Anterior cingulate cortex (tissue), 58 donors: Measurements from ENCODE around the gene SANBR.

Experiments used
- DNase-seq, 58 donors: peaks; one replicate each; lab custom pipeline; 2025; lab: John Stamatoyannopoulos, UW

Gene SANBR

DNA sequence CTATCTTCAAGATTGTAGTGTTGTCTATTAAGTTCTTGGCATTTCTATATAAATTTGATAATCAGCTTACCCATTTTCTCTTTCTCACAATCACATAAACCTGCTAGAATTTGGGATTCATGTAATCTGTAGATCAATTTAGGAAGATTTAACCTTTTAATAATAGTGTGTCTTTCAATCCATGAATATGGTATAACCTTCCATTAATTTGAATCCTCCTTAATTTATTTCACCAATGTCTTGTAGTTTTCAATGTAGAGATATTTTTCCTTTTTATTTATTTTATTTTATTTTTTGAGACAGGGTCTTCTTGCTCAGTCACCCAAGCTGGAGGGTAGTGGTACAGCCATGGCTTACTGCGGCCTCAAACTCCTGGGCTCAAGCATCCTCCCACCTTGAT lies 20.2 kb downstream of the SANBR start:
- no peak for DNase-seq

DNA sequence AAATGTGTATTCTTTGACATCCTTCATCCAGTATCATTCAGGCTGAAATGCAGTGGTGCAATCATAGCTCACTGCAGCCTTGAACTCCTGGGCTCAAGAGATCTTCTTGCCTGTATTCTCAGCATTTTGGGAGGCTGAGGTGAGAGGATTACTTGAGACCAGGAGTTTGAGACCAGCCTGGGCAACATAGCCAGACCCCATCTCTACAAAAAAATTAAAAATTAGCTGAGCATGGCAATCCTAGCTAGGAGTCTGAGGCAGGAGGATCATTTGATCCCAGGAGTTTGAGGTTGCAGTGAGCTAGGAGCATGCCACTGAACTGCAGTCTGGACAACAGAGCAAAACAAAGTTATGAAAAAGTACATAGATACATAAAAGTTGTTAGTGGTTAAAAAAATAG lies 24.1 kb downstream of the SANBR start:
- no peak for DNase-seq

DNA sequence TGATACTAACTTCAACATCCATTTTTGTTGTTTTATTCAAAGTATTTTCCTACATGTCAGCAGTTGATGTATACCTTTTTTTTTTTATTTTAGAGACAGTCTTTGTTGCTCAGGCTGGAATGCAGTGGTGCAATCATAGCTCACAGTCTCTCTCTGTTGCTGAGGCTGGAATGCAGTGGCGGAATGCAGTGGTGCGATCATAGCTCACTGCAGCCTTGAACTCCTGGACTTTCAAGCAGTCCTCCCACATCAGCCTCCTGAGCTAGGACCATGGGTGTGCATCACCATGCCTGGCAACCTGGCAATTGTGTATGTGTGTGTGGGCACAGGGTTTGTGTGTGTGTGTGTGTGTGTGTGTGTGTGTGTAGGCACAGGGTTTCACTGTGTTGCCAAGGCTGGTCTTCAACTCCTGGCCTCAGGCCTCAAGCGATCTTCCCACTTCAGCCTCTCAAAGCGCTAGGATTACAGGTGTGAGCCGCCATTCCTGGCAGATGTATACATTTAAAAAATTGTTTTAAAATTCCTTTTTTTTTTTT lies 24.8 kb downstream of the SANBR start:
- DNase-seq, result no peak

DNA sequence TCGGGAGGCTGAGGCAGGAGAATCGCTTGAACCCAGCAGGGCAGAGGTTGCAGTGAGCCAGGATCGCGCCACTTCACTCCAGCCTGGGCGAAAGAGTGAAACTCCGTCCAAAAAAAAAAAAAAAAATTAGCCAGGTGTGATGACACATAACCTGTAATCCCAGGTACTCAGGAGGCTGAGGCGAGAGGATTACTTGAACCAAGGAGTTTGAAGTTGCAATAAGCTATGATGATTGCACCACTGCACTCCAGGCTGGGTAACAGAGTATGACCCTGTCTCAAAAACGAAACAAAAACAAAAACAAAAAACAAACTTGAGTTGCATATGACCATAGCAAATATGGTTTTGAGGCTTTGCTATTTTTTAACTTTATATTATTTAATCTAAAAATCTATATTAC lies 25.8 kb downstream of the SANBR start:
- no peak for DNase-seq

DNA sequence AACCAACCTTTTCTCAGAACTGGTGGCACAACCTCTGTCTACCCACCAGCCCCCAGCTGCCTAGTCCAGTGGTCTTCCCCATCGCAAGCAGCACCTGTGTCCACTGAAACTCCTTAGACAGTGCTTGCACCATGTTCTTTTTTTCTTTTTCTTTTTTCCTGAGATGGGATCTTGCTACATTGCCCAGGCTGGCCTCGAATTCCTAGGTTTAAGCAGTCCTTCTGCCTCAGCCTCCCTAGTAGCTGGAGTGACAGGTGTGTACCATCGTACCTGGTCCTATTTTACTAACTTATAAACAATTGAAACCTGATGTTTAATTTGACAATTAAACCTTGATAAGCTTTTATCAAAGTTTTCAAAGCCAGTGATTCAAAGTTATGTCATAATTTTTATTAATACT lies 30.8 kb downstream of the SANBR start:
- DNase-seq, result no peak

DNA sequence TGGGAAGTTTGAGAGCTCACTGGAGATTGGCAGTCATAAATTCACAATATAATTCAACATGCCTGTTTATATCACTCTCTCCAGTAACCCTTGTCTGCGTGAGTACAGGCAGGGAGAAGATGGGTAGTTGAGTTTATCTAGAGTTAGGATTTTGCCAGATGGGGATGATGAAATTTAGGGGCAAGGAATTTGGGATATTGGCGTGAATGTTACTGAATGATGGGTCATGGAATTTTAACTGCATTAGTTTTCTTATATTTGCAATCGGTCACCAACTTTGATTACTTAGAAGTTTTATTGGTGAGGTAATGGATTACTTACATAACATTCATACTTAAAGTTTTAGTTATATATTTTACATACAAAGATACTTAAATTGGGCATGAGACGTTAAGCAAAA lies 35.1 kb downstream of the SANBR start:
- no peak for DNase-seq

DNA sequence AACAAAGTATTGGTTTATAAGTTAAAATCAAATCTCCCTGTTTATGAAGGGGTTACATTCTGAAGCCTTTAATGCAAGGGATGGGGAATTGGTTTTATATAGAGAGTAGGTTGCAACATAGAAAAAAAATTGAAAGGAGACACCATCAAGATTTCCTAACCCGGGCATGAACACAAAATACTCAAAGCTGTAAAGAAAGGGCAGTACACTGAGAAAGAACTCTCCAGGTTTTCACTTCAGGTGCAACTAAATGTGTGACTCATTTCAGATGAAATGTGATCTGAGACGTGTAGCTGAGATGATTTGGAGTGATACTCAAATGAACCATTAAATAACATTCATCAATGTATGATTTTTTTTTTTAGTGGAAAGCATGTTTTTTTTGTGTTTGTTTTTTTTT lies 43.6 kb downstream of the SANBR start:
- no peak for DNase-seq

DNA sequence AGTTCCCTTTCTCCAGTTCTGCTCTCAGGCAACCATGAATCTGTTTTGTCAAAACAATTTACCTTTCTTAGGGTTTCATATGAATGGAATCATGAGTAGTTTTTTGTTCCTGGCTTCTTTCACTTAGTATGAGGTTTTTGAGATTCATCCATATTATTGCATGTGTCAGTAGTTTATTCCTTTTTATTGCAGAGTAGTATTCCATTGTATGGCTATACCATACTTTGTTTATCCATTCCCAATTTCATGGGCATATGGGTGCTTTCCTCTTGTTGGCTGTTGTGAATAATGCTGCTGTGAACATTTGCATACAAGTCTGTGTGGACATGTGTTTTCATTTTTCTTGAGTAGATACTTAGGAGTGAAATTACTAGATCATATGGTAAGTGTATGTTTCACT lies 46.0 kb downstream of the SANBR start:
- no peak for DNase-seq

DNA sequence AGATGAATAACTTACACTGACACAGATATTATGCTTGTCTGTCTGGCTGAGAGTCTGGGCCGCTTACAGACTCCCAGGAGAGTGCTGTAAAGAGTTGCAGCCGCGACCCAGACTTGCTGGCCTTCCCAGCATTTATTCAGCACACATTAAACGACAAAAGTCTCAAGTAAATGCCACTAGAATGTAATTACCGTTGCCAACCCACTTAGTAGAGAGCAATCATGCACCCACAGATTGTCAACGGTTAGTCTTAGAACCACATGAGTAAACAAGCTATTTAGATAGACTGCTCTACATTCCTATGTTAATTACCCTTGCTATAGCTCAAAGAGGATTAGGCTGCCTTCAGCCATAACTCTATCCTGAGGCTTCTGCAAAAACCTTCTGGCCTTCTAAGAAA lies 48.5 kb downstream of the SANBR start:
- no peak for DNase-seq
